BLaER1 treated with 17β-estradiol and CSF1 and Interleukin-3, amounts not matched to agents 10 nM and 100 nM (cell line): Measurements from ENCODE around the gene TXNIP.

Experiments used
- H3K27ac ChIP-seq, 11 experiments: shearing (Covaris generic); formaldehyde crosslinking; 2 replicates each; pipeline ENCODE4 v1.8.1; 2022
- H3K27me3 ChIP-seq, 11 experiments: shearing (Covaris generic); formaldehyde crosslinking; 2 replicates each; pipeline ENCODE4 v1.8.1; 2022
- H3K36me3 ChIP-seq, 11 experiments: shearing (Covaris generic); formaldehyde crosslinking; 2 replicates each; pipeline ENCODE4 v1.8.1; 2022
- H3K4me1 ChIP-seq, 10 experiments: shearing (Covaris generic); formaldehyde crosslinking; 2 replicates each; pipeline ENCODE4 v1.8.1; 2022
- H3K4me2 ChIP-seq, 11 experiments: shearing (Covaris generic); formaldehyde crosslinking; 2 replicates each; pipeline ENCODE4 v1.8.1; 2022
- H3K4me3 ChIP-seq, 10 experiments: shearing (Covaris generic); formaldehyde crosslinking; 2 replicates each; pipeline ENCODE4 v1.8.1; 2022
- H3K9ac ChIP-seq, 11 experiments: shearing (Covaris generic); formaldehyde crosslinking; 2 replicates each; pipeline ENCODE4 v1.8.1; 2022
- H3K9me3 ChIP-seq, 11 experiments: shearing (Covaris generic); formaldehyde crosslinking; replicated peaks in 1 of 11; 2 replicates each; pipeline ENCODE4 v1.8.1; 2022
- H4K20me1 ChIP-seq, 11 experiments: shearing (Covaris generic); formaldehyde crosslinking; 2 replicates each; pipeline ENCODE4 v1.8.1; 2022
- Cebpa-rat ChIP-seq, 11 experiments: shearing (Covaris generic); IDR thresholded peaks; 2 replicates each; pipeline ENCODE4 v1.8.1; 2022

The TXNIP gene

GRCh38 chr1:146022403-146023127 is 26.2 kb upstream of the TXNIP start:
- Histone ChIP-seq H3K9ac (no peak overlapping the region), H3K4me1 (peaks cover 0 to 6% (median 4%) of the 10 kb centered on the region in 10 experiments; a peak in 7 of 20 replicates), H3K4me3 (no peak overlapping the region), H3K9me3 (peaks cover 0 to 8% (median 0%) of the 10 kb centered on the region in 11 experiments; a peak in 1 of 22 replicates), H3K36me3 (no peaks in the 10 kb centered on the region), H3K27ac (no peak overlapping the region), H3K4me2 (peak overlapping the region in 5 of 11 experiments; percentile 3 to 27 (median 17); a peak in 3 of 22 replicates), H4K20me1 (no peaks in the 10 kb centered on the region), H3K27me3 (peaks cover 15 to 30% (median 27%) of the 10 kb centered on the region in 11 experiments; a peak in 21 of 22 replicates)
- no peak for TF ChIP-seq Cebpa-rat (IDR thresholded peaks at IDR 0.05)

GRCh38 chr1:146021622-146022402 is 25.4 kb upstream of the TXNIP start, which contains the start of gene HJV:
TSS of gene HJV (minus strand) at chr1:146021735. CDS start at chr1:146020231, 1,504 bp downstream.
- H3K27ac ChIP-seq, result no peak within 1 kb of the TSS
- H3K27me3 ChIP-seq, result peaks cover 15 to 32% (median 27%) of the 10 kb centered on the region in 11 experiments; a peak in 21 of 22 replicates
- H3K36me3 ChIP-seq, result no peaks in the 10 kb centered on the region
- H3K9ac ChIP-seq, result no peak within 1 kb of the TSS
- no peaks in the 10 kb centered on the region for H4K20me1 ChIP-seq
- TF ChIP-seq Cebpa-rat (IDR thresholded peaks at IDR 0.05), result no peak
- H3K4me1 ChIP-seq, result peaks cover 0 to 6% (median 4%) of the 10 kb centered on the region in 10 experiments; a peak in 7 of 20 replicates
- H3K4me3 ChIP-seq, result no peak within 1 kb of the TSS
- peak within 1 kb of the TSS in 6 of 11 experiments; percentile 3 to 27 (median 16); a peak in 4 of 22 replicates for H3K4me2 ChIP-seq
- H3K9me3 ChIP-seq, result peaks cover 0 to 8% (median 0%) of the 10 kb centered on the region in 11 experiments; a peak in 1 of 22 replicates

- no peak overlapping the region for H3K9ac ChIP-seq
- H3K36me3 ChIP-seq, result no peaks in the 10 kb centered on the region
- H3K4me1 ChIP-seq, result peaks cover 0 to 6% (median 4%) of the 10 kb centered on the region in 10 experiments; a peak in 7 of 20 replicates
- H3K9me3 ChIP-seq, result peaks cover 0 to 8% (median 0%) of the 10 kb centered on the region in 11 experiments; a peak in 1 of 22 replicates
- no peak overlapping the region for H3K4me3 ChIP-seq
- H4K20me1 ChIP-seq, result no peaks in the 10 kb centered on the region
- no peak for TF ChIP-seq Cebpa-rat (IDR thresholded peaks at IDR 0.05)
- H3K27ac ChIP-seq, result no peak overlapping the region
- H3K27me3 ChIP-seq, result peaks cover 15 to 32% (median 27%) of the 10 kb centered on the region in 11 experiments; a peak in 21 of 22 replicates
- no peak overlapping the region for H3K4me2 ChIP-seq
These were observed 24.7 kb upstream of the TXNIP start for GRCh38 chr1:146021050-146021445.

DNA sequence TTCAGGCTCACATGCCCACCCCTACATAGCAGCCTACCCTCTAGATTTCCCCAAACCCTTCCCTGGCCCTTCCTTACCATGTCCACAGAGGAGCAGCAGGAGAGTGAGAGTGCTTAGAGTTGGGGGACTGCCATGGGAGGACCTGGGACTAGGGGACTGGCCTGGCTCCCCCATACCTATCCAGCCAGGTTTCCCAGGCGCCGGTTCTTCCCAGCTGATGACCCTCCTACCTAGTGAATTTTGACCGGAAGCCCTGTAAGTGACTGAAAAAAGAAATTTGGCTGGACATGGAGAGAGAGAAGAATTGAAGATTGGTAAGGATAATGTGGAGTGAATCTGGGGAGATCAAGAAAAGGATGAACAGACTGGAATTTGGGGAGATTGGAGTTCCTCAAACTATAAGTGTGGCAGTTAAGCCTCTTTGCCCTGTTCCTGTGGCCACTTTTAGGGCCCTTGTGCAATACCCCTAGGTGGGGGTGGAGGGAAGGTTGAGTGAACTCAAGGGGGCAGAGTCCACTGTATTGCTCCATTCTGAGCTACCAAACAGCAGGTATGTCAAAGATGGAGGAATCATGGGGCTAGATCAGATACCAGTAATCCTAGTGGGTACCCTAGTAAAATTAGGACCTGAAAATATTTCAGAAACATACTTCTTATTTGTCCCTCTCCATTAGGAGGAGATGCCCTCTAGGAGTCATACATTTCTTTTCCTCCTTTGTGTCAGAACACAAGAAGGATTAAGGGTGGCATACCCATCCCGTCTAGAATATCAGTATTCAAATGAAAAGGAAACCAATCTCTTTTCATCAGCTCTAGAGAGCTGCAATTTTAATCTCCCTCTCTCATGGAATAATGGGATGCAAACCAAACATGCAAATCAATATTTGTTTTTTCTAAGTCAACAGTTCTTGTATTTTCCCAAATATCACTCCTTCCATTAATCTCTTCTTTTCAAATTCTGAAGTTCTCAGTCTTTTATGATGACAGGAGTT is 24.0 kb upstream of the TXNIP start:
- Histone ChIP-seq H3K27ac (no peak overlapping the region), H3K27me3 (peaks cover 15 to 32% (median 27%) of the 10 kb centered on the region in 11 experiments; a peak in 21 of 22 replicates), H3K4me2 (peak overlapping the region in 1 of 11 experiments; percentile 14; a peak in 1 of 22 replicates), H3K9ac (no peak overlapping the region), H3K9me3 (peaks cover 0 to 8% (median 0%) of the 10 kb centered on the region in 11 experiments; a peak in 1 of 22 replicates), H4K20me1 (no peaks in the 10 kb centered on the region), H3K4me1 (peaks cover 0 to 6% (median 4%) of the 10 kb centered on the region in 10 experiments; a peak in 7 of 20 replicates), H3K4me3 (no peak overlapping the region), H3K36me3 (no peaks in the 10 kb centered on the region)
- no peak for TF ChIP-seq Cebpa-rat (IDR thresholded peaks at IDR 0.05)

- H4K20me1 ChIP-seq, result no peaks in the 10 kb centered on the region
- H3K27ac ChIP-seq, result no peak overlapping the region
- H3K9ac ChIP-seq, result no peak overlapping the region
- peaks cover 15 to 32% (median 27%) of the 10 kb centered on the region in 11 experiments; a peak in 21 of 22 replicates for H3K27me3 ChIP-seq
- TF ChIP-seq Cebpa-rat (IDR thresholded peaks at IDR 0.05), result no peak
- no peaks in the 10 kb centered on the region for H3K36me3 ChIP-seq
- H3K4me3 ChIP-seq, result no peak overlapping the region
- H3K9me3 ChIP-seq, result peaks cover 0 to 8% (median 0%) of the 10 kb centered on the region in 11 experiments; a peak in 1 of 22 replicates
- H3K4me1 ChIP-seq, result peaks cover 0 to 6% (median 4%) of the 10 kb centered on the region in 10 experiments; a peak in 7 of 20 replicates
- H3K4me2 ChIP-seq, result no peak overlapping the region
These were observed 23.1 kb upstream of the TXNIP start for GRCh38 chr1:146019231-146020057.

- H4K20me1 ChIP-seq, result no peaks in the 10 kb centered on the region
- TF ChIP-seq Cebpa-rat (IDR thresholded peaks at IDR 0.05), result no peak
- H3K4me1 ChIP-seq, result peaks cover 0 to 2% (median 0%) of the 10 kb centered on the region in 10 experiments; a peak in 2 of 20 replicates
- H3K4me2 ChIP-seq, result no peak overlapping the region
- no peak overlapping the region for H3K27ac ChIP-seq
- no peaks in the 10 kb centered on the region for H3K36me3 ChIP-seq
- H3K27me3 ChIP-seq, result peaks cover 15 to 32% (median 27%) of the 10 kb centered on the region in 11 experiments; a peak in 21 of 22 replicates
- H3K9me3 ChIP-seq, result peaks cover 0 to 8% (median 0%) of the 10 kb centered on the region in 11 experiments; a peak in 1 of 22 replicates
- no peak overlapping the region for H3K9ac ChIP-seq
- H3K4me3 ChIP-seq, result no peak overlapping the region
These were observed 20.5 kb upstream of the TXNIP start for GRCh38 chr1:146016891-146017290.

GRCh38 chr1:146013559-146013922 is 17.2 kb upstream of the TXNIP start:
- no peak overlapping the region for H3K9ac ChIP-seq
- no peak overlapping the region for H3K27ac ChIP-seq
- H3K4me3 ChIP-seq, result no peak overlapping the region
- peaks cover 0 to 11% (median 7%) of the 10 kb centered on the region in 11 experiments; a peak in 12 of 22 replicates for H3K27me3 ChIP-seq
- no peak for TF ChIP-seq Cebpa-rat (IDR thresholded peaks at IDR 0.05)
- H3K4me1 ChIP-seq, result peaks cover 0 to 14% (median 2%) of the 10 kb centered on the region in 10 experiments; a peak in 7 of 20 replicates
- H3K9me3 ChIP-seq, result no peaks in the 10 kb centered on the region
- H4K20me1 ChIP-seq, result no peaks in the 10 kb centered on the region
- H3K4me2 ChIP-seq, result no peak overlapping the region
- no peaks in the 10 kb centered on the region for H3K36me3 ChIP-seq
